HUES6 (cell line): ENCODE data around the gene PSME2.

ENCODE experiments used
- H3K27ac ChIP-seq: 2 replicates; pipeline ENCODE4 v1.7.0; 2013; ENCODE audit warnings: low read depth, mild to moderate bottlenecking, low read length, inconsistent platforms
- H3K27me3 ChIP-seq: 2 replicates; pipeline ENCODE4 v1.6.1; 2013; ENCODE audit warnings: low read length; ENCODE audit not compliant: control insufficient read depth, insufficient read depth
- H3K36me3 ChIP-seq: 2 replicates; pipeline ENCODE4 v1.6.1; 2013; ENCODE audit warnings: low read length; ENCODE audit not compliant: control insufficient read depth, insufficient read depth
- H3K4me1 ChIP-seq: 2 replicates; pipeline ENCODE4 v1.6.1; 2013; ENCODE audit warnings: low read length; ENCODE audit not compliant: control insufficient read depth, insufficient read depth
- H3K4me3 ChIP-seq: 2 replicates; pipeline ENCODE4 v1.5.1; 2013; ENCODE audit warnings: low read depth, low read length
- H3K9ac ChIP-seq: one replicate; pipeline ENCODE4 v1.6.1; 2013; ENCODE audit warnings: mild to moderate bottlenecking, low read length
- H3K9me3 ChIP-seq: 2 replicates; pipeline ENCODE4 v1.6.1; 2013; ENCODE audit warnings: low read depth, low read length; ENCODE audit not compliant: control insufficient read depth, insufficient read depth

Gene PSME2

GRCh38 chr14:24186831-24187538 is 40.6 kb upstream of the PSME2 start:
- Histone ChIP-seq H3K36me3 (peaks cover 69% of the 10 kb centered on the region), H3K9ac (no peak overlapping the region), H3K4me3 (no peak overlapping the region)

GRCh38 chr14:24185741-24186140 is 39.3 kb upstream of the PSME2 start:
- H3K27me3 ChIP-seq = no peaks in the 10 kb centered on the region
- H3K9me3 ChIP-seq = no peaks in the 10 kb centered on the region
- H3K4me1 ChIP-seq = peaks cover 5% of the 10 kb centered on the region; the same call in 1 of the 2 replicates
- no peak overlapping the region for H3K9ac ChIP-seq
- H3K27ac ChIP-seq = no peak overlapping the region
- H3K36me3 ChIP-seq = peaks cover 78% of the 10 kb centered on the region
- H3K4me3 ChIP-seq = no peak overlapping the region

More at GRCh38 chr14:24186831-24187538, 40.6 kb upstream of the PSME2 start:
- Histone ChIP-seq H3K27me3 (no peaks in the 10 kb centered on the region), H3K4me1 (peaks cover 5% of the 10 kb centered on the region; the same call in 1 of the 2 replicates), H3K27ac (no peak overlapping the region), H3K9me3 (no peaks in the 10 kb centered on the region)

- H3K4me1 ChIP-seq = peaks cover 5% of the 10 kb centered on the region; the same call in 1 of the 2 replicates
- H3K27me3 ChIP-seq = no peaks in the 10 kb centered on the region
- no peak overlapping the region for H3K9ac ChIP-seq
- no peaks in the 10 kb centered on the region for H3K9me3 ChIP-seq
- peaks cover 80% of the 10 kb centered on the region for H3K36me3 ChIP-seq
- no peak overlapping the region for H3K4me3 ChIP-seq
- H3K27ac ChIP-seq = no peak overlapping the region
Observed at GRCh38 chr14:24185026-24185425, 38.6 kb upstream of the PSME2 start.

GRCh38 chr14:24184104-24184970 is 37.9 kb upstream of the PSME2 start:
- no peak overlapping the region for H3K4me3 ChIP-seq
- peaks cover 84% of the 10 kb centered on the region for H3K36me3 ChIP-seq
- no peak overlapping the region for H3K9ac ChIP-seq
- H3K27me3 ChIP-seq = no peaks in the 10 kb centered on the region
- peaks cover 5% of the 10 kb centered on the region; the same call in 1 of the 2 replicates for H3K4me1 ChIP-seq
- no peak overlapping the region for H3K27ac ChIP-seq
- no peaks in the 10 kb centered on the region for H3K9me3 ChIP-seq

GRCh38 chr14:24183014-24183481 is 36.6 kb upstream of the PSME2 start:
- peaks cover 5% of the 10 kb centered on the region; the same call in 1 of the 2 replicates for H3K4me1 ChIP-seq
- no peaks in the 10 kb centered on the region for H3K27me3 ChIP-seq
- H3K27ac ChIP-seq = no peak overlapping the region
- peaks cover 97% of the 10 kb centered on the region for H3K36me3 ChIP-seq
- no peaks in the 10 kb centered on the region for H3K9me3 ChIP-seq
- H3K9ac ChIP-seq = no peak overlapping the region
- H3K4me3 ChIP-seq = no peak overlapping the region

GRCh38 chr14:24182110-24182882 is 35.9 kb upstream of the PSME2 start:
- Histone ChIP-seq H3K9ac (no peak overlapping the region), H3K9me3 (no peaks in the 10 kb centered on the region), H3K27ac (no peak overlapping the region), H3K4me3 (no peak overlapping the region), H3K36me3 (peaks cover 100% of the 10 kb centered on the region), H3K4me1 (no peaks in the 10 kb centered on the region), H3K27me3 (no peaks in the 10 kb centered on the region)

- Histone ChIP-seq H3K4me1 (no peaks in the 10 kb centered on the region), H3K4me3 (no peak overlapping the region), H3K9me3 (no peaks in the 10 kb centered on the region), H3K36me3 (peaks cover 100% of the 10 kb centered on the region), H3K9ac (no peak overlapping the region), H3K27me3 (no peaks in the 10 kb centered on the region), H3K27ac (no peak overlapping the region)
Observed at GRCh38 chr14:24181371-24182077, 35.1 kb upstream of the PSME2 start.

GRCh38 chr14:24179961-24180796 is 33.8 kb upstream of the PSME2 start:
- H3K36me3 ChIP-seq = peaks cover 92% of the 10 kb centered on the region
- no peaks in the 10 kb centered on the region for H3K9me3 ChIP-seq
- no peaks in the 10 kb centered on the region for H3K4me1 ChIP-seq
- no peaks in the 10 kb centered on the region for H3K27me3 ChIP-seq
- no peak overlapping the region for H3K4me3 ChIP-seq
- no peak overlapping the region for H3K9ac ChIP-seq
- no peak overlapping the region for H3K27ac ChIP-seq

- no peaks in the 10 kb centered on the region for H3K4me1 ChIP-seq
- H3K4me3 ChIP-seq = no peak overlapping the region
- no peaks in the 10 kb centered on the region for H3K9me3 ChIP-seq
- H3K9ac ChIP-seq = no peak overlapping the region
- H3K27me3 ChIP-seq = no peaks in the 10 kb centered on the region
- no peak overlapping the region for H3K27ac ChIP-seq
- H3K36me3 ChIP-seq = peaks cover 91% of the 10 kb centered on the region
Observed at GRCh38 chr14:24179294-24179960, 33.0 kb upstream of the PSME2 start.
